ENCODE measurements around the gene TEX13B.
"Not testable (repeated sequence)": the region's sequence is repeated elsewhere in the genome, so short reads cannot be mapped to it uniquely, and the experiment has no call there.

Gene TEX13B

DNA sequence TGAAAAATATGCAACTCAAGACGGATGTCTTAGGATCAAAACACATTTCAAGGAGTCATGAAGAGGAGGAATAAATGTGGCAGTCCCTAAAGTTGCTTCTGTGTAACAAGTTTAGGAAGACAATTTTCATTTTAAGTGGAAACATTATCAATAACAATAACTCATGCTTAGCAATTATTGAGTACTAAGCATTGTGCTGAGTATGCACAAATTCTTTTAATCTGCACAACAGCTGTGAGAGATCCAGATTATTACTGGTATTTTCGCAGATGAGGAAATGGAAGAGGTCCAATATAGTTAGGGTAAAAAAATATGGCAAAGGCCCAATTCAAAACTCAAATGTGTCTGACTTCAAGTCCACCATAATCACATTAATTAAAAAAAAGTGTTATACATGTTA is 2.9 kb upstream of the TEX13B start:
- Mint-ChIP-seq H3K9me3 (no peaks in the 10 kb centered on the region), H3K4me3 (no peak overlapping the region), H3K27me3 (no peaks in the 10 kb centered on the region), H3K4me1 (no peaks in the 10 kb centered on the region), H3K36me3 (ENCODE audit: insufficient read depth) (no peaks in the 10 kb centered on the region), H3K27ac (ENCODE audit: low read depth) (no peak overlapping the region)
- DNase-seq (ENCODE audit: low spot score in 2 of 2), result no peak
- ATAC-seq (replicated peaks; ENCODE audit: extremely low read depth, poor library complexity, severe bottlenecking), result no peak

DNA sequence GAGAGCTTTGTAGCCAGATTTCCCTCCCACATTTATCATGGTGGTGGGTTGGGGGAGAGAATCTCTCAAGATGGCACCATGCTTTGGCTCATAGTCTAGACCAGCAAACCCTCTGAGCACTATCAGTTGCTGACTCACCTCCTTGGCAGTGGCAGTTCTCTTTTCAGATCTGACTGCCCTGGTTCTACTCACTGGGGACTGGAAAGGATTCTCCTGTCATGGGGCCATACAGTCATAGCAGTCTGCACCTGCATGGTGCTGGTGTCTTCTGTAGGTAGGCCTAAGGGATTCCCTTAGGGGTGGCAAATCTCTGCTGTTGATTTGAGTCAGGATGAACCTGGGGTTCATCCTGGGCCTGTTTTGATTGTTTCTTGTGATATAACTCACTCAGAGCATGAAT is 2.6 kb downstream of the TEX13B start:
- no peak for ATAC-seq (replicated peaks; ENCODE audit: extremely low read depth, poor library complexity, severe bottlenecking)
- Mint-ChIP-seq H3K27me3 (no peaks in the 10 kb centered on the region), H3K27ac (ENCODE audit: low read depth) (no peak overlapping the region)

GRCh38 chrX:107978707-107979307 is 3.4 kb downstream of the TEX13B start:
- DNase-seq (ENCODE audit: low spot score in 2 of 2), result no peak
- Mint-ChIP-seq H3K9me3 (no peaks in the 10 kb centered on the region), H3K4me3 (no peak overlapping the region), H3K27ac (ENCODE audit: low read depth) (no peak overlapping the region), H3K27me3 (no peaks in the 10 kb centered on the region), H3K36me3 (ENCODE audit: insufficient read depth) (no peaks in the 10 kb centered on the region), H3K4me1 (no peaks in the 10 kb centered on the region)
- no peak for ATAC-seq (replicated peaks; ENCODE audit: extremely low read depth, poor library complexity, severe bottlenecking)

More for the DNA sequence above, 2.6 kb downstream of the TEX13B start:
- H3K4me1 Mint-ChIP-seq, result no peaks in the 10 kb centered on the region
- H3K4me3 Mint-ChIP-seq, result no peak overlapping the region
- no peak for DNase-seq (ENCODE audit: low spot score in 2 of 2)
- H3K9me3 Mint-ChIP-seq, result no peaks in the 10 kb centered on the region
- H3K36me3 Mint-ChIP-seq (ENCODE audit: insufficient read depth), result no peaks in the 10 kb centered on the region

GRCh38 chrX:107978071-107978470 is 4.1 kb downstream of the TEX13B start:
- DNase-seq (ENCODE audit: low spot score in 2 of 2) (no peak), ATAC-seq (replicated peaks; ENCODE audit: extremely low read depth, poor library complexity, severe bottlenecking) (no peak)
- Mint-ChIP-seq H3K36me3 (ENCODE audit: insufficient read depth) (no peaks in the 10 kb centered on the region), H3K27ac (ENCODE audit: low read depth) (no peak overlapping the region), H3K9me3 (no peaks in the 10 kb centered on the region), H3K4me3 (no peak overlapping the region), H3K27me3 (no peaks in the 10 kb centered on the region), H3K4me1 (no peaks in the 10 kb centered on the region)

- H3K36me3 Mint-ChIP-seq (ENCODE audit: insufficient read depth), result no peaks in the 10 kb centered on the region
- ATAC-seq (replicated peaks; ENCODE audit: extremely low read depth, poor library complexity, severe bottlenecking) (no peak), DNase-seq (ENCODE audit: low spot score in 2 of 2) (no peak)
- no peaks in the 10 kb centered on the region for H3K9me3 Mint-ChIP-seq
- H3K27me3 Mint-ChIP-seq, result no peaks in the 10 kb centered on the region
- H3K4me3 Mint-ChIP-seq, result no peak overlapping the region
- no peak overlapping the region for H3K27ac Mint-ChIP-seq (ENCODE audit: low read depth)
- no peaks in the 10 kb centered on the region for H3K4me1 Mint-ChIP-seq
Measured at GRCh38 chrX:107971636-107972035, 10.5 kb downstream of the TEX13B start.

GRCh38 chrX:107970073-107970472 is 12.1 kb downstream of the TEX13B start:
- ATAC-seq (replicated peaks; ENCODE audit: extremely low read depth, poor library complexity, severe bottlenecking) (no peak), DNase-seq (ENCODE audit: low spot score in 2 of 2) (no peak)
- Mint-ChIP-seq H3K4me3 (no peak overlapping the region), H3K27me3 (no peaks in the 10 kb centered on the region), H3K27ac (ENCODE audit: low read depth) (no peak overlapping the region), H3K4me1 (no peaks in the 10 kb centered on the region), H3K9me3 (no peaks in the 10 kb centered on the region), H3K36me3 (ENCODE audit: insufficient read depth) (no peaks in the 10 kb centered on the region)

DNA sequence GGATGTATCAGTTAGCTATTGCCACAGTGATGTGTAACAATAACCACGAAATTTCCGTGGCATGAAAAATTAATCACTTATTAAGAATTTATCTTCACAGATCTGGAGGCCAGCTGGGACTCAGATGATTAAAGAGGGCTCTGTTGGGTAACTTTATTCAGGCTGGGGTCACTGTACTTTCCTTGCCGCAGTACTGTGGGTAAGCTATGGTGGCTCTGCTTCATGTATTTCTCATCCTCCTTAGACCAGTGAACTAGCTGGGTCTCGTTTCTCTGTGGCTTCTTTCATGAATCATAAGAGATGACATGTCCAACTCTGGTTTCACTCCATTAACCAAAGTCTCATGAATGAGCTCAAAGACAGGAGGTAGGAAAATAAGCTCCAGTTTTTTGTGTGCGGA is 13.5 kb downstream of the TEX13B start:
- peaks cover 10% of the 10 kb centered on the region for H3K27me3 Mint-ChIP-seq
- H3K9me3 Mint-ChIP-seq, result no peaks in the 10 kb centered on the region
- no peaks in the 10 kb centered on the region for H3K36me3 Mint-ChIP-seq (ENCODE audit: insufficient read depth)
- no peak overlapping the region for H3K4me3 Mint-ChIP-seq
- no peak overlapping the region for H3K27ac Mint-ChIP-seq (ENCODE audit: low read depth)
- DNase-seq (ENCODE audit: low spot score in 2 of 2), result no peak
- H3K4me1 Mint-ChIP-seq, result no peaks in the 10 kb centered on the region
- no peak for ATAC-seq (replicated peaks; ENCODE audit: extremely low read depth, poor library complexity, severe bottlenecking)

DNA sequence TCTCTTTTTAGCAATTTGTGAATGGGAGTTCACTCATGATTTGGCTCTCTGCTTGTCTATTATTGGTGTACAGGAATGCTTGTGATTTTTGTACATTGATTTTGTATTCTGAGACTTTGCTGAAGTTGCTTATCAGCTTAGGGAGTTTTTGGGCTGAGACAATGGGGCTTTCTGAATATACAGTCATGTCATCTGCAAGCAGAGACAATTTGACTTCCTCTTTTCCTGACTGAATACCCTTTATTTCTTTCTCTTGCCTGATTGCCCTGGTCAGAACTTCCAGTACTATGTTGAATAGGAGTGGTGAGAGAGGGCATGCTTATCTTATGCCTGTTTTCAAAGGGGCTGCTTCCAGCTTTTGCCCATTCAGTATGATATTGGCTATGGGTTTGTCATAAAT is 26.8 kb downstream of the TEX13B start:
- H3K36me3 Mint-ChIP-seq (ENCODE audit: insufficient read depth); H3K27me3 Mint-ChIP-seq; H3K27ac Mint-ChIP-seq (ENCODE audit: low read depth); H3K4me3 Mint-ChIP-seq; H3K9me3 Mint-ChIP-seq; ATAC-seq (replicated peaks; ENCODE audit: extremely low read depth, poor library complexity, severe bottlenecking); DNase-seq (ENCODE audit: low spot score in 2 of 2); H3K4me1 Mint-ChIP-seq: not testable (repeated sequence)

DNA sequence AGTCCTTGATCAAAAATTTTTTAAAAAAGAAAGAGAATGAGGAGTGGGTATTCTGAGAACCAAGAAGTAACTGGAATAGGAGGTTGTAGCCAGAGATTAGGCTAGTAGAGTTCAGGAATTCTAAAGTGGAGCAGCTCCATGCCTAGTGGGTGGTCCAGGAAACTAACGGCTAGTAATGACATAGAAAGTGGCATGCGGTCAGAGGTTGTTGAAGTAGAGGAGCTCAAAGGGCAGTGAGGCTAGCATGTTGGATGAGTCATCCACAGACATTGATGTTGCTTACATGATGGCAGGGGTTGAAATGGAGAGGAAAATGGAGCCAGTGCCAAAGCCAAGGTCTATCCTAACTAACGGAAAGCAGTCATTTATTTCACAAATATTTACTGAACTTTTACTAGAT is 42.1 kb downstream of the TEX13B start:
- DNase-seq (ENCODE audit: low spot score in 2 of 2), result no peak
- no peak for ATAC-seq (replicated peaks; ENCODE audit: extremely low read depth, poor library complexity, severe bottlenecking)
- Mint-ChIP-seq H3K27me3 (peaks cover 11% of the 10 kb centered on the region), H3K4me1 (no peaks in the 10 kb centered on the region), H3K27ac (ENCODE audit: low read depth) (no peak overlapping the region), H3K36me3 (ENCODE audit: insufficient read depth) (no peaks in the 10 kb centered on the region), H3K4me3 (no peak overlapping the region), H3K9me3 (no peaks in the 10 kb centered on the region)

DNA sequence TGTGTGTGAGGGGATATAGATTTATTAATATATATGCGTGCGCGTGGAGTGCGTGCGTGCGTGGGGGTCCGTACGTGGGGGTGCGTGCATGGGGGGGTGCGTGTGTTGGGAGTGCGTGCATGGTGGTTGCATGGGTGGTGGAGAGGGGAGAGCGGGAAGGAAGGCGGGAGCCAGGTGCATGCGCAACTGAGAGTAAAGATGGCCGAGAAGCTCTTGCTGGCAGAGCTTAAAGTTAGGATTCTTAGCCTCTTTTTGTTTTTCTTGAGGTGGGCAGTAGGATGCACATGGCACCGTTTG is 45.8 kb downstream of the TEX13B start:
- Mint-ChIP-seq H3K9me3 (no peaks in the 10 kb centered on the region), H3K4me3 (no peak overlapping the region)
- no peak for DNase-seq (ENCODE audit: low spot score in 2 of 2)

DNA sequence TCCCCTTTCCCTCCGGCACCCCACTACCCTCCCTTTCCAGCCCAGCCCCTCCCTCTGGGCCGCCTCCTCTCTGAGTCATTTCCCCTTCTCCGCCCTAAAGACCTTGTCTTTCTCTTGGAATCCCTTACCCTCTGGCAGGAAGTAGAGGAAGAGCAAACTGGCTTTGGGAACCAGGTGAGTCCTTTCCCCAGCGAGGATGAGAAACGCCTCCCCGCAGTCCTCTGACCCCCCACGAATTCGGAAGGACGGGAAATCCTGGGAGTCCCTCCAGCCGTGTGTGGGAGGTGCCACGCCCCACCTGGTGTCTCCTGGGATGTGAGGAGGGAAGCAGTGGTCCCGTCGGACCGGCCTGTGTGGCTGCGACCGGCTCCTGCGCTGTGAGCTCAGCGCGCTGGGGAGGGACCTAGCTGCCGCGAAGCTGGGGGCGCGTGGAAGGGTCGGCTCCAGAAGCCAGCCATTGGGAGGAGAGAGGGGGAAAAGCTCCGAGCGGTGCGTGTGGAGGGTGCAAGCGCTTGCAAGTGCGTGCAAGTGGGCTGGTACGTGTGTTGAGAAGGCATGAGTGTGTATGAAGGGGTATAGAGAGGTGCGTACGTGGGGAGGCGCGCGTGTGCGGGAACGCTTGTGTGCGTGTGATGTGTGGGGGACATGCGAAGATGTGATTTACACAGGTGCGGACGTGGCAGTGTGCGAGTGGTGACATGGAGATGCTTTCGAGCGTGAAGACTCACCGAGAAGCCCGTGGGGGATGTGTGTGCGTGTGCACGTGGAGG is 46.3 kb downstream of the TEX13B start:
- H3K36me3 Mint-ChIP-seq (ENCODE audit: insufficient read depth), result no peaks in the 10 kb centered on the region
- DNase-seq (ENCODE audit: low spot score in 2 of 2) (no peak), ATAC-seq (replicated peaks; ENCODE audit: extremely low read depth, poor library complexity, severe bottlenecking) (no peak)
- H3K27me3 Mint-ChIP-seq, result peaks cover 17% of the 10 kb centered on the region
- no peaks in the 10 kb centered on the region for H3K4me1 Mint-ChIP-seq
- peak overlapping the region; percentile 51 for H3K27ac Mint-ChIP-seq (ENCODE audit: low read depth)
- no peaks in the 10 kb centered on the region for H3K9me3 Mint-ChIP-seq
- H3K4me3 Mint-ChIP-seq, result no peak overlapping the region

More for the DNA sequence above, 45.8 kb downstream of the TEX13B start:
- no peak overlapping the region for H3K27ac Mint-ChIP-seq (ENCODE audit: low read depth)
- H3K27me3 Mint-ChIP-seq, result peaks cover 17% of the 10 kb centered on the region
- no peak for ATAC-seq (replicated peaks; ENCODE audit: extremely low read depth, poor library complexity, severe bottlenecking)
- H3K4me1 Mint-ChIP-seq, result no peaks in the 10 kb centered on the region
- no peaks in the 10 kb centered on the region for H3K36me3 Mint-ChIP-seq (ENCODE audit: insufficient read depth)

GRCh38 chrX:107935200-107935599 is 47.0 kb downstream of the TEX13B start:
- Mint-ChIP-seq H3K4me3 (no peak overlapping the region), H3K9me3 (no peaks in the 10 kb centered on the region), H3K27me3 (peaks cover 17% of the 10 kb centered on the region), H3K4me1 (no peaks in the 10 kb centered on the region), H3K36me3 (ENCODE audit: insufficient read depth) (no peaks in the 10 kb centered on the region), H3K27ac (ENCODE audit: low read depth) (no peak overlapping the region)
- no peak for ATAC-seq (replicated peaks; ENCODE audit: extremely low read depth, poor library complexity, severe bottlenecking)
- no peak for DNase-seq (ENCODE audit: low spot score in 2 of 2)

DNA sequence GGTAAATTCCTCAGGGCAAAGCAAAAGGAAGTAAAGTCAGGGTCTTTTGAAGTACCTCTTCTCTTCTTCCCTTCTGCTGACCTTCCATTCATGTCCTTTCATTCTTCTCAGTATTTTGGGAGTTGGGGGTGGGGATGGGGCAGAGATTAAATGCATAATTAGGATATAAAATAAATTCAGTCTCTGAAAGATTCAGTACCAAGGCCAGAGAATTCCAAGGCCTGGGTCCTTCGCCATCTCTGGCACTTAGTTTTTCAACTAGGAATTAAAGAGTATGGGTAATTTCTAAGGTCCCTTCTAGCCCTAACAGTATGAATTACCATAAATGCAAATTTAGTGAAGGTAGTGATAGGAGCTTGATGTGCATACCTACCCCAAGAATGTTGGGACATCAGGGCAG is 47.9 kb downstream of the TEX13B start:
- Mint-ChIP-seq H3K27me3 (peaks cover 17% of the 10 kb centered on the region), H3K27ac (ENCODE audit: low read depth) (no peak overlapping the region), H3K4me1 (no peaks in the 10 kb centered on the region), H3K9me3 (no peaks in the 10 kb centered on the region), H3K36me3 (ENCODE audit: insufficient read depth) (no peaks in the 10 kb centered on the region), H3K4me3 (no peak overlapping the region)
- DNase-seq (ENCODE audit: low spot score in 2 of 2) (no peak), ATAC-seq (replicated peaks; ENCODE audit: extremely low read depth, poor library complexity, severe bottlenecking) (no peak)

All from central memory CD8-positive, alpha-beta T cell (primary cell).